GM13977 (cell line): ENCODE measurements around the gene ANKMY2.

Experiments
- DNase-seq: peaks from one replicate; pipeline ENCODE4 v3.0.0; 2012; ENCODE audit warnings: low spot score
- CTCF ChIP-seq: IDR thresholded peaks from 2 replicates; pipeline ENCODE4 v1.5.1; 2012; ENCODE audit warnings: mild to moderate bottlenecking, control low read depth; ENCODE audit not compliant: insufficient read depth; ENCODE audit errors: extremely low read depth, missing control alignments
- in situ Hi-C: fragments of 300-500 bp; cut with MboI; formaldehyde crosslinking; loops from one replicate; pipeline ENCODE4 v1.12.0; 2022; ENCODE audit warnings: low sequenced_read_pairs, low pct_unique_long_range_greater_than_20kb, mixed read lengths, inconsistent platforms; ENCODE audit not compliant: unreplicated experiment

Gene ANKMY2

GRCh38 chr7:16645593-16646471, at the start of gene ANKMY2, which contains the start of gene BZW2:
Gene ANKMY2 (minus strand): TSS chr7:16645754. CDS start chr7:16645573, 181 bp downstream.
Gene BZW2 (plus strand): TSS chr7:16646181. CDS start chr7:16665444, 19,263 bp downstream.
- peak; percentile 94 for DNase-seq
- in situ Hi-C loops: no loop called here
- TF ChIP-seq CTCF: no peak

GRCh38 chr7:16694806-16695205, 49.3 kb upstream of the ANKMY2 start:
- in situ Hi-C loops: no loop called here
- DNase-seq: no peak
- TF ChIP-seq CTCF: no peak

GRCh38 chr7:16693601-16694318, 48.2 kb upstream of the ANKMY2 start:
- in situ Hi-C loops: no loop called here
- no peak for DNase-seq
- no peak for TF ChIP-seq CTCF

GRCh38 chr7:16691241-16691640, 45.7 kb upstream of the ANKMY2 start:
- no peak for DNase-seq
- in situ Hi-C loops: no loop called here
- TF ChIP-seq CTCF: no peak

GRCh38 chr7:16688249-16688648, 42.7 kb upstream of the ANKMY2 start:
- in situ Hi-C loops: no loop called here
- TF ChIP-seq CTCF: no peak
- DNase-seq: no peak

- no peak for TF ChIP-seq CTCF
- DNase-seq: no peak
- in situ Hi-C loops: no loop called here
Observed at GRCh38 chr7:16685535-16685934, 40.0 kb upstream of the ANKMY2 start.
